Measurements from ENCODE around the gene MCU.
"Not testable (repeated sequence)": the region's sequence is repeated elsewhere in the genome, so short reads cannot be mapped to it uniquely, and the experiment has no call there.

Gene MCU

GRCh38 chr10:72764151-72764550 is 72.2 kb downstream of the MCU start:
- DNase-seq = no peak

- no peak for DNase-seq
Observed at GRCh38 chr10:72765051-72765745, 73.3 kb downstream of the MCU start.

- DNase-seq = not testable (repeated sequence)
Observed at GRCh38 chr10:72771195-72771594, 79.3 kb downstream of the MCU start.

GRCh38 chr10:72772031-72772430 is 80.1 kb downstream of the MCU start:
- no peak for DNase-seq

- DNase-seq = no peak
Observed at GRCh38 chr10:72779874-72780273, 87.9 kb downstream of the MCU start.

- DNase-seq = no peak
Observed at GRCh38 chr10:72782649-72783330, 90.8 kb downstream of the MCU start.

GRCh38 chr10:72783410-72783833 is 91.5 kb downstream of the MCU start:
- no peak for DNase-seq

- no peak for DNase-seq
Observed at GRCh38 chr10:72784551-72785351, 92.8 kb downstream of the MCU start.

GRCh38 chr10:72785409-72785808 is 93.5 kb downstream of the MCU start:
- DNase-seq = no peak

- no peak for DNase-seq
Observed at GRCh38 chr10:72790216-72790990, 98.5 kb downstream of the MCU start.

- DNase-seq = no peak
Observed at GRCh38 chr10:72792288-72792687, 100.3 kb downstream of the MCU start.

- DNase-seq = no peak
Observed at GRCh38 chr10:72793752-72794151, 101.8 kb downstream of the MCU start.

- DNase-seq = no peak
Observed at GRCh38 chr10:72794260-72794659, 102.3 kb downstream of the MCU start.

- no peak for DNase-seq
Observed at GRCh38 chr10:72796042-72796441, 104.1 kb downstream of the MCU start.

- no peak for DNase-seq
Observed at GRCh38 chr10:72796538-72796937, 104.6 kb downstream of the MCU start.

- DNase-seq = no peak
Observed at GRCh38 chr10:72800000-72800740, 108.2 kb downstream of the MCU start.

- no peak for DNase-seq
Observed at GRCh38 chr10:72800741-72801092, 108.8 kb downstream of the MCU start.

GRCh38 chr10:72801263-72801868 is 109.4 kb downstream of the MCU start:
- DNase-seq = no peak

GRCh38 chr10:72802332-72802731 is 110.4 kb downstream of the MCU start:
- DNase-seq = no peak

GRCh38 chr10:72802763-72803505 is 111.0 kb downstream of the MCU start:
- no peak for DNase-seq

- no peak for DNase-seq
Observed at GRCh38 chr10:72808001-72808400, 116.1 kb downstream of the MCU start.

All from DMS 273 treated with DMSO at 0.1 percent for 48 hours (cell line).